ENCODE measurements around the gene CDH13. TPM values are rescaled to one million over a fixed set of nuclear protein-coding genes. Genes with fewer than 3 reads are reported as not detected.

Gene CDH13
- total and polyA plus RNA-seq, 7 donors: 6.1 to 30.7 (median 22.8) TPM

- TF ChIP-seq CTCF (IDR thresholded peaks at IDR 0.05): no peak
- Histone ChIP-seq H3K27me3 (ENCODE audit: insufficient read depth in 3 of 3, low read length in 2 of 3) (no peaks in the 10 kb centered on the region), H3K4me1 (peaks cover under 1% of the 10 kb centered on the region), H3K9me3 (no peaks in the 10 kb centered on the region), H3K36me3 (ENCODE audit: insufficient read depth in 1 of 2, low read depth in 1 of 2) (no peaks in the 10 kb centered on the region), H3K27ac (no peak overlapping the region), H3K4me3 (no peak overlapping the region)
- WGBS, 3 donors: 96 to 98% (median 97%) methylated on average over 6 of the region's 6 CpGs
- ATAC-seq (no peak), DNase-seq (no peak)
- intact Hi-C loops (cut with DNase I): loop anchor here in 1 of 2 donors (10.0 kb wide), 1 partner anchor 65 kb away; no protein-coding TSS in a partner anchor
These were observed 393.2 kb downstream of the CDH13 start for GRCh38 chr16:83019963-83020362.

- WGBS, 3 donors: 92 to 97% (median 93%) methylated on average over 6 of the region's 6 CpGs
- Histone ChIP-seq H3K27ac (no peak overlapping the region), H3K4me1 (peaks cover 7% of the 10 kb centered on the region), H3K9me3 (no peaks in the 10 kb centered on the region), H3K4me3 (no peak overlapping the region), H3K36me3 (ENCODE audit: insufficient read depth in 1 of 2, low read depth in 1 of 2) (no peaks in the 10 kb centered on the region), H3K27me3 (ENCODE audit: insufficient read depth in 3 of 3, low read length in 2 of 3) (no peaks in the 10 kb centered on the region)
- TF ChIP-seq CTCF (IDR thresholded peaks at IDR 0.05): no peak
- intact Hi-C loops (cut with DNase I): no loop called here
- no peak for ATAC-seq
- DNase-seq: no peak
These were observed 394.3 kb downstream of the CDH13 start for GRCh38 chr16:83021045-83021444.

GRCh38 chr16:83021746-83022145, 395.0 kb downstream of the CDH13 start:
- DNase-seq: no peak
- intact Hi-C loops (cut with DNase I): no loop called here
- ATAC-seq: no peak
- H3K4me1 ChIP-seq: peaks cover 7% of the 10 kb centered on the region
- no peaks in the 10 kb centered on the region for H3K27me3 ChIP-seq (ENCODE audit: insufficient read depth in 3 of 3, low read length in 2 of 3)
- no peak for TF ChIP-seq CTCF (IDR thresholded peaks at IDR 0.05)
- no peaks in the 10 kb centered on the region for H3K36me3 ChIP-seq (ENCODE audit: insufficient read depth in 1 of 2, low read depth in 1 of 2)
- H3K4me3 ChIP-seq: no peak overlapping the region
- no peak overlapping the region for H3K27ac ChIP-seq
- 77 to 93% (median 92%) methylated on average over 3 of the region's 3 CpGs for WGBS, 3 donors
- H3K9me3 ChIP-seq: no peaks in the 10 kb centered on the region

GRCh38 chr16:83023011-83023410, 396.2 kb downstream of the CDH13 start:
- no peaks in the 10 kb centered on the region for H3K9me3 ChIP-seq
- ATAC-seq: no peak
- DNase-seq: no peak
- peaks cover 7% of the 10 kb centered on the region for H3K4me1 ChIP-seq
- no peaks in the 10 kb centered on the region for H3K36me3 ChIP-seq (ENCODE audit: insufficient read depth in 1 of 2, low read depth in 1 of 2)
- H3K27me3 ChIP-seq (ENCODE audit: insufficient read depth in 3 of 3, low read length in 2 of 3): no peaks in the 10 kb centered on the region
- no peak overlapping the region for H3K27ac ChIP-seq
- intact Hi-C loops (cut with DNase I): no loop called here
- TF ChIP-seq CTCF (IDR thresholded peaks at IDR 0.05): no peak
- WGBS, 3 donors: 71 to 79% (median 74%) methylated on average over 4 of the region's 4 CpGs
- H3K4me3 ChIP-seq: no peak overlapping the region

- H3K27ac ChIP-seq: no peak overlapping the region
- H3K36me3 ChIP-seq (ENCODE audit: insufficient read depth in 1 of 2, low read depth in 1 of 2): no peaks in the 10 kb centered on the region
- H3K4me1 ChIP-seq: peaks cover 7% of the 10 kb centered on the region
- H3K9me3 ChIP-seq: no peaks in the 10 kb centered on the region
- intact Hi-C loops (cut with DNase I): no loop called here
- 88 to 92% (median 91%) methylated on average over 1 of the region's 1 CpG for WGBS, 3 donors
- no peak for DNase-seq
- no peaks in the 10 kb centered on the region for H3K27me3 ChIP-seq (ENCODE audit: insufficient read depth in 3 of 3, low read length in 2 of 3)
- H3K4me3 ChIP-seq: no peak overlapping the region
- no peak for ATAC-seq
- TF ChIP-seq CTCF (IDR thresholded peaks at IDR 0.05): no peak
These were observed 396.9 kb downstream of the CDH13 start for GRCh38 chr16:83023640-83024039.

Data from psoas muscle (tissue), 8 donors.